NCI-H2196 (cell line): ENCODE results near the gene CRIM1.
A peak's percentile ranks its signal among the peaks of the same experiment; 100 is the strongest.

Experiments
- DNase-seq: peaks from one replicate; lab custom pipeline; 2025; ENCODE audit not compliant: unreplicated experiment; lab: John Stamatoyannopoulos, UW

The CRIM1 gene

GRCh38 chr2:36423172-36423571 lies 67.6 kb downstream of the CRIM1 start:
- DNase-seq, result no peak

- no peak for DNase-seq
Measured at GRCh38 chr2:36423619-36424120, 68.1 kb downstream of the CRIM1 start.

- no peak for DNase-seq
Measured at GRCh38 chr2:36425608-36426355, 70.2 kb downstream of the CRIM1 start.

- DNase-seq, result peak; percentile 19
Measured at GRCh38 chr2:36427790-36428243, 72.2 kb downstream of the CRIM1 start.

GRCh38 chr2:36430549-36430948 lies 75.0 kb downstream of the CRIM1 start:
- DNase-seq, result no peak

- DNase-seq, result no peak
Measured at GRCh38 chr2:36432479-36432878, 76.9 kb downstream of the CRIM1 start.

GRCh38 chr2:36433311-36434217 lies 78.0 kb downstream of the CRIM1 start:
- peak; percentile 27 for DNase-seq

- no peak for DNase-seq
Measured at GRCh38 chr2:36438449-36438977, 82.9 kb downstream of the CRIM1 start.

- no peak for DNase-seq
Measured at GRCh38 chr2:36439084-36439483, 83.5 kb downstream of the CRIM1 start.

GRCh38 chr2:36441065-36441625 lies 85.6 kb downstream of the CRIM1 start:
- no peak for DNase-seq

- DNase-seq, result no peak
Measured at GRCh38 chr2:36441816-36442215, 86.2 kb downstream of the CRIM1 start.

GRCh38 chr2:36444216-36444936 lies 88.8 kb downstream of the CRIM1 start:
- no peak for DNase-seq

GRCh38 chr2:36445185-36445866 lies 89.7 kb downstream of the CRIM1 start:
- no peak for DNase-seq

GRCh38 chr2:36446294-36446693 lies 90.7 kb downstream of the CRIM1 start:
- DNase-seq, result no peak

GRCh38 chr2:36449213-36449612 lies 93.6 kb downstream of the CRIM1 start:
- no peak for DNase-seq

- DNase-seq, result no peak
Measured at GRCh38 chr2:36449943-36450392, 94.4 kb downstream of the CRIM1 start.

- no peak for DNase-seq
Measured at GRCh38 chr2:36450466-36451196, 95.1 kb downstream of the CRIM1 start.

GRCh38 chr2:36451512-36451911 lies 95.9 kb downstream of the CRIM1 start:
- no peak for DNase-seq

GRCh38 chr2:36452260-36452659 lies 96.7 kb downstream of the CRIM1 start:
- no peak for DNase-seq
